ENCODE measurements around the gene CREM. TPM values are rescaled to one million over a fixed set of nuclear protein-coding genes. Genes with fewer than 3 reads are reported as not detected.

The CREM gene
- total and polyA plus RNA-seq, 2 donors from 2014 or later, result 41.3 to 43.9 TPM

GRCh38 chr10:35201234-35201633 is 74.6 kb downstream of the CREM start:
- H3K9me3 ChIP-seq (ENCODE audit: control insufficient read depth in 2 of 3, insufficient read depth in 1 of 3, low read length in 3 of 3), result no peaks in the 10 kb centered on the region
- no peaks in the 10 kb centered on the region for H3K4me1 ChIP-seq (ENCODE audit: control insufficient read depth in 2 of 3, insufficient read depth in 2 of 3, low read depth in 1 of 3, low read length in 3 of 3)
- no peaks in the 10 kb centered on the region for H3K36me3 ChIP-seq (ENCODE audit: control insufficient read depth in 2 of 3, insufficient read depth in 3 of 3, low read length in 3 of 3)
- no peak overlapping the region for H3K9ac ChIP-seq (ENCODE audit: low read length in 3 of 3)
- H3K4me3 ChIP-seq (ENCODE audit: low read length in 3 of 3), result no peak overlapping the region
- no peak overlapping the region for H3K27ac ChIP-seq (ENCODE audit: low read depth in 2 of 2, low read length in 2 of 2)
- H3K27me3 ChIP-seq (ENCODE audit: control insufficient read depth, insufficient read depth, low read length), result no peaks in the 10 kb centered on the region
- intact Hi-C loops (cut with DNase I), result no loop called here
- DNase-seq (no peak), FAIRE-seq (no peak)
- no peak for TF ChIP-seq CTCF (IDR thresholded peaks at IDR 0.05; ENCODE audit: borderline replicate concordance, extremely low read depth, insufficient read depth)

- no peaks in the 10 kb centered on the region for H3K4me1 ChIP-seq (ENCODE audit: control insufficient read depth in 2 of 3, insufficient read depth in 2 of 3, low read depth in 1 of 3, low read length in 3 of 3)
- H3K9me3 ChIP-seq (ENCODE audit: control insufficient read depth in 2 of 3, insufficient read depth in 1 of 3, low read length in 3 of 3), result no peaks in the 10 kb centered on the region
- H3K27me3 ChIP-seq (ENCODE audit: control insufficient read depth, insufficient read depth, low read length), result no peaks in the 10 kb centered on the region
- TF ChIP-seq CTCF (IDR thresholded peaks at IDR 0.05; ENCODE audit: borderline replicate concordance, extremely low read depth, insufficient read depth), result no peak
- DNase-seq, result no peak
- intact Hi-C loops (cut with DNase I), result no loop called here
- H3K27ac ChIP-seq (ENCODE audit: low read depth in 2 of 2, low read length in 2 of 2), result no peak overlapping the region
- peak; percentile 8 for FAIRE-seq
- no peak overlapping the region for H3K9ac ChIP-seq (ENCODE audit: low read length in 3 of 3)
- H3K36me3 ChIP-seq (ENCODE audit: control insufficient read depth in 2 of 3, insufficient read depth in 3 of 3, low read length in 3 of 3), result no peaks in the 10 kb centered on the region
- H3K4me3 ChIP-seq (ENCODE audit: low read length in 3 of 3), result no peak overlapping the region
Measured at GRCh38 chr10:35202050-35202449, 75.4 kb downstream of the CREM start.

GRCh38 chr10:35203745-35204144 is 77.1 kb downstream of the CREM start:
- H3K9ac ChIP-seq (ENCODE audit: low read length in 3 of 3), result no peak overlapping the region
- H3K9me3 ChIP-seq (ENCODE audit: control insufficient read depth in 2 of 3, insufficient read depth in 1 of 3, low read length in 3 of 3), result no peaks in the 10 kb centered on the region
- intact Hi-C loops (cut with DNase I), result no loop called here
- no peak overlapping the region for H3K4me3 ChIP-seq (ENCODE audit: low read length in 3 of 3)
- peaks cover 0 to 4% (median 0%) of the 10 kb centered on the region in 3 donors for H3K36me3 ChIP-seq (ENCODE audit: control insufficient read depth in 2 of 3, insufficient read depth in 3 of 3, low read length in 3 of 3)
- H3K27ac ChIP-seq (ENCODE audit: low read depth in 2 of 2, low read length in 2 of 2), result no peak overlapping the region
- TF ChIP-seq CTCF (IDR thresholded peaks at IDR 0.05; ENCODE audit: borderline replicate concordance, extremely low read depth, insufficient read depth), result no peak
- H3K27me3 ChIP-seq (ENCODE audit: control insufficient read depth, insufficient read depth, low read length), result no peaks in the 10 kb centered on the region
- FAIRE-seq (no peak), DNase-seq (no peak)
- H3K4me1 ChIP-seq (ENCODE audit: control insufficient read depth in 2 of 3, insufficient read depth in 2 of 3, low read depth in 1 of 3, low read length in 3 of 3), result no peaks in the 10 kb centered on the region

GRCh38 chr10:35204650-35205319 is 78.1 kb downstream of the CREM start:
- H3K27me3 ChIP-seq (ENCODE audit: control insufficient read depth, insufficient read depth, low read length), result no peaks in the 10 kb centered on the region
- no peak overlapping the region for H3K27ac ChIP-seq (ENCODE audit: low read depth in 2 of 2, low read length in 2 of 2)
- no peak overlapping the region for H3K4me3 ChIP-seq (ENCODE audit: low read length in 3 of 3)
- H3K9me3 ChIP-seq (ENCODE audit: control insufficient read depth in 2 of 3, insufficient read depth in 1 of 3, low read length in 3 of 3), result no peaks in the 10 kb centered on the region
- intact Hi-C loops (cut with DNase I), result no loop called here
- DNase-seq (peak in 1 of 5 donors; percentile 54), FAIRE-seq (no peak)
- H3K4me1 ChIP-seq (ENCODE audit: control insufficient read depth in 2 of 3, insufficient read depth in 2 of 3, low read depth in 1 of 3, low read length in 3 of 3), result no peaks in the 10 kb centered on the region
- H3K9ac ChIP-seq (ENCODE audit: low read length in 3 of 3), result no peak overlapping the region
- TF ChIP-seq CTCF (IDR thresholded peaks at IDR 0.05; ENCODE audit: borderline replicate concordance, extremely low read depth, insufficient read depth), result no peak
- H3K36me3 ChIP-seq (ENCODE audit: control insufficient read depth in 2 of 3, insufficient read depth in 3 of 3, low read length in 3 of 3), result peaks cover 0 to 6% (median 0%) of the 10 kb centered on the region in 3 donors
